Measurements from ENCODE around the gene CCNJL.
"Not testable (repeated sequence)": the region's sequence is repeated elsewhere in the genome, so short reads cannot be mapped to it uniquely, and the experiment has no call there.

Gene CCNJL

GRCh38 chr5:160334716-160335115 lies 22.4 kb upstream of the CCNJL start:
- not testable (repeated sequence) for H3K4me1 ChIP-seq (ENCODE audit: control insufficient read depth in 2 of 2, insufficient read depth in 2 of 2, low read length in 2 of 2); H3K9me3 ChIP-seq (ENCODE audit: control insufficient read depth in 2 of 2, low read length in 2 of 2); H3K27me3 ChIP-seq (ENCODE audit: control insufficient read depth in 2 of 2, insufficient read depth in 2 of 2, low read length in 2 of 2); H3K27ac ChIP-seq (ENCODE audit: low read depth in 2 of 2, low read length in 2 of 2); H3K4me3 ChIP-seq (ENCODE audit: low read length in 2 of 2); H3K36me3 ChIP-seq (ENCODE audit: control insufficient read depth in 2 of 2, insufficient read depth in 2 of 2, low read length in 2 of 2); H3K9ac ChIP-seq (ENCODE audit: low read depth in 1 of 2, low read length in 2 of 2)

DNA sequence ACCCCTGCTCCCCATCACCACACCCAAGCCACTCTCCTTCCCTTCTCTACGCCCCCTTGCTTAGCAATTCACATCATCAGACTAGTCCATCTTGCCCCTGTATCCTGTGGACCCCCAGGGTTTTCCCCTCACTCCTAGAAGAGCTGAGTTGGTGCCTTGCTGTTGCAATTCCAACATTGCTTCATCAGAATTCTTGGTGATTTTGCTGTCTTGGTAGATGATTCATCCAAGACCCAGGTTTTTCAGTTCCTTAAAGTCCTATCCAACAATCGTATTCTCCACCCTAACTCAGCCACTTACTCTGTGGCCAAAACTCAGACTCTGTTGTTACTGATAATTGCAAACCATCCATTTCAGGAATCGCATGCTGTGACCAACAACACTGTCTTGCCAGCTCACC lies 21.4 kb upstream of the CCNJL start:
- no peak overlapping the region for H3K27ac ChIP-seq (ENCODE audit: low read depth in 2 of 2, low read length in 2 of 2)
- H3K27me3 ChIP-seq (ENCODE audit: control insufficient read depth in 2 of 2, insufficient read depth in 2 of 2, low read length in 2 of 2): no peaks in the 10 kb centered on the region
- H3K4me1 ChIP-seq (ENCODE audit: control insufficient read depth in 2 of 2, insufficient read depth in 2 of 2, low read length in 2 of 2): no peaks in the 10 kb centered on the region
- H3K36me3 ChIP-seq (ENCODE audit: control insufficient read depth in 2 of 2, insufficient read depth in 2 of 2, low read length in 2 of 2): no peaks in the 10 kb centered on the region
- no peak overlapping the region for H3K9ac ChIP-seq (ENCODE audit: low read depth in 1 of 2, low read length in 2 of 2)
- no peaks in the 10 kb centered on the region for H3K9me3 ChIP-seq (ENCODE audit: control insufficient read depth in 2 of 2, low read length in 2 of 2)
- no peak overlapping the region for H3K4me3 ChIP-seq (ENCODE audit: low read length in 2 of 2)

DNA sequence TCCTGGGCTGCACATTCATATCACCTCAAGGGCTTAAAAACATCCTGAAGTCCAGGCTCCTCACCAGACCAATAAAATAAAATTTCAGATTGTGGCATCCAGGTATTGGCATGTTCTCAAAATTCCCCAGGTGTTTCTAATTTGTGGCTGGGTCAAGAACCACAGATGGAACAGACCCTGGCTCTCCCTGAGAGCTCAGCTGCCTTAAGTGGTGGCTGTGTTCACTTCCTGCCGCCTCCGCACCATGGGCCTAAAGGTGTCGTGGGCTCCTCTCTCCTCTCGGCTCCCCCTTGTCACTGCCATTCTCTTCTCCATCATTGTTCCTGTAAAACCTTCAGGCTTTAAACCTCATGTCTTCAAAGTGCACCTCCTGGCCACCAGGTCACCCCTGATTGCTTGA lies 17.8 kb upstream of the CCNJL start:
- no peaks in the 10 kb centered on the region for H3K36me3 ChIP-seq (ENCODE audit: control insufficient read depth in 2 of 2, insufficient read depth in 2 of 2, low read length in 2 of 2)
- no peak overlapping the region for H3K27ac ChIP-seq (ENCODE audit: low read depth in 2 of 2, low read length in 2 of 2)
- peaks cover 5 to 17% of the 10 kb centered on the region in 2 donors for H3K4me1 ChIP-seq (ENCODE audit: control insufficient read depth in 2 of 2, insufficient read depth in 2 of 2, low read length in 2 of 2)
- no peaks in the 10 kb centered on the region for H3K9me3 ChIP-seq (ENCODE audit: control insufficient read depth in 2 of 2, low read length in 2 of 2)
- no peak overlapping the region for H3K9ac ChIP-seq (ENCODE audit: low read depth in 1 of 2, low read length in 2 of 2)
- H3K27me3 ChIP-seq (ENCODE audit: control insufficient read depth in 2 of 2, insufficient read depth in 2 of 2, low read length in 2 of 2): no peaks in the 10 kb centered on the region
- no peak overlapping the region for H3K4me3 ChIP-seq (ENCODE audit: low read length in 2 of 2)

DNA sequence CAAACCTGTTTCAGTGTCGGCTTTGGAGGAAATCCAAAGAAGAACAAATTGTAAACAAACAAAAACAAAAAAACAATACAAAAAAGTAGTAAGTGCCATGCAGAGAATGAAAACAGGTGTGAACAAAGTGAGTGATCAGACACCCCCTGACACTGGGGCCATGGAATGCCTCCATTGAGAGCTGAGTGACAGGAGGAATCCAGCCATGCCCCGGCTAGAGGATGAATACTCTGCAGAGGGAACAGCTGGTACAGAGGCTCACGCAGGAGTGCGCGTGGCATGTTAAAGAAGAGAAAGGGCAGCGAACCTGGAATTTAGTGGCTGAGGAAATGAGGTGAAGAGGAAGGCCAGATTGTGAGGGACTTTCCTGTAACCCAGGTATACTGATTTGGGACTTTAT lies 15.5 kb upstream of the CCNJL start:
- H3K4me3 ChIP-seq (ENCODE audit: low read length in 2 of 2): no peak overlapping the region
- no peak overlapping the region for H3K9ac ChIP-seq (ENCODE audit: low read depth in 1 of 2, low read length in 2 of 2)
- H3K27me3 ChIP-seq (ENCODE audit: control insufficient read depth in 2 of 2, insufficient read depth in 2 of 2, low read length in 2 of 2): no peaks in the 10 kb centered on the region
- H3K4me1 ChIP-seq (ENCODE audit: control insufficient read depth in 2 of 2, insufficient read depth in 2 of 2, low read length in 2 of 2): peaks cover 5 to 17% of the 10 kb centered on the region in 2 donors
- no peaks in the 10 kb centered on the region for H3K36me3 ChIP-seq (ENCODE audit: control insufficient read depth in 2 of 2, insufficient read depth in 2 of 2, low read length in 2 of 2)
- no peak overlapping the region for H3K27ac ChIP-seq (ENCODE audit: low read depth in 2 of 2, low read length in 2 of 2)
- no peaks in the 10 kb centered on the region for H3K9me3 ChIP-seq (ENCODE audit: control insufficient read depth in 2 of 2, low read length in 2 of 2)

GRCh38 chr5:160326981-160327380 lies 14.6 kb upstream of the CCNJL start:
- Histone ChIP-seq H3K27ac (ENCODE audit: low read depth in 2 of 2, low read length in 2 of 2) (peak overlapping the region; percentile 6 to 50), H3K4me1 (ENCODE audit: control insufficient read depth in 2 of 2, insufficient read depth in 2 of 2, low read length in 2 of 2) (peaks cover 5 to 17% of the 10 kb centered on the region in 2 donors), H3K36me3 (ENCODE audit: control insufficient read depth in 2 of 2, insufficient read depth in 2 of 2, low read length in 2 of 2) (no peaks in the 10 kb centered on the region), H3K27me3 (ENCODE audit: control insufficient read depth in 2 of 2, insufficient read depth in 2 of 2, low read length in 2 of 2) (no peaks in the 10 kb centered on the region), H3K9me3 (ENCODE audit: control insufficient read depth in 2 of 2, low read length in 2 of 2) (no peaks in the 10 kb centered on the region), H3K4me3 (ENCODE audit: low read length in 2 of 2) (no peak overlapping the region), H3K9ac (ENCODE audit: low read depth in 1 of 2, low read length in 2 of 2) (no peak overlapping the region)

DNA sequence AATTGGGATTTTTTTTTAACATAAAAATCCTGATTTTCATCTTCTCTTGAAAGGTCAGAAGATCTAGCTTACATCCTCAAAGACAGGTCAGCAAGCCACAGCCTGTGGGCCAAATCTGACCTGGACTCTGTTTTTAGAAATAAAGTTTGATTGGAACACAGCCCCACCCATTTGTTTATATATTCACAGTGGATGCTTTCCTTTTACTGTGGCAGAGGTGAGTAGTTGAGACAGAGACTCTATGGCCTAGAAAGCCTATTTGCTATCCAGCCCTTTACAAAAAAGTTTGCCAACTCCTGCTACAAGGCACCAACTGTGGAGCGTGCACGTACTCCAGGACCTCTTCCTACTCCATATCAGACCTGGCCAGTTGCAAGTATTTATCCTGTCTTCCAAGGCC lies 13.4 kb upstream of the CCNJL start:
- no peak overlapping the region for H3K4me3 ChIP-seq (ENCODE audit: low read length in 2 of 2)
- no peaks in the 10 kb centered on the region for H3K27me3 ChIP-seq (ENCODE audit: control insufficient read depth in 2 of 2, insufficient read depth in 2 of 2, low read length in 2 of 2)
- no peak overlapping the region for H3K27ac ChIP-seq (ENCODE audit: low read depth in 2 of 2, low read length in 2 of 2)
- no peaks in the 10 kb centered on the region for H3K36me3 ChIP-seq (ENCODE audit: control insufficient read depth in 2 of 2, insufficient read depth in 2 of 2, low read length in 2 of 2)
- H3K9me3 ChIP-seq (ENCODE audit: control insufficient read depth in 2 of 2, low read length in 2 of 2): no peaks in the 10 kb centered on the region
- no peak overlapping the region for H3K9ac ChIP-seq (ENCODE audit: low read depth in 1 of 2, low read length in 2 of 2)
- H3K4me1 ChIP-seq (ENCODE audit: control insufficient read depth in 2 of 2, insufficient read depth in 2 of 2, low read length in 2 of 2): peaks cover 5 to 17% of the 10 kb centered on the region in 2 donors

DNA sequence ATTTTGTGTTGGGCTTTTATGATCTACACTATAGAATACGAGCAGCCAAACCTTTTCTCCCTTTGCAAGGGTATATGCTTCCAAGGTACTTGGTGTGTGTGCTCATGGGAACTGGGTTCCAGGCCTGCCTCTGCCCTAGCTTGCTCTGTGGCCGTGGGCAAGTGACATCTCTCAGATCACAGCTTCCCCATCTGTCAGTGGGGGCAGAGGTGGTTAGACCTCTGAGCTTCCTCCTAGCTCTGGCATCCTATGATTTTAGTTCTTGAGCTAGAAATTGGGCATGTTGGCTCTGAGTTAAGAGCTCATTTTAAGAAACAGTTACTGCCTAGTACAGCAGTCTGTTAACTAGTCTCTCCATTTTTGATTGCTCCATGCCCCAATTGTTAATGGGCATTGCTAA lies 12.5 kb upstream of the CCNJL start:
- Histone ChIP-seq H3K36me3 (ENCODE audit: control insufficient read depth in 2 of 2, insufficient read depth in 2 of 2, low read length in 2 of 2) (no peaks in the 10 kb centered on the region), H3K27me3 (ENCODE audit: control insufficient read depth in 2 of 2, insufficient read depth in 2 of 2, low read length in 2 of 2) (no peaks in the 10 kb centered on the region), H3K4me3 (ENCODE audit: low read length in 2 of 2) (no peak overlapping the region), H3K9ac (ENCODE audit: low read depth in 1 of 2, low read length in 2 of 2) (no peak overlapping the region), H3K27ac (ENCODE audit: low read depth in 2 of 2, low read length in 2 of 2) (no peak overlapping the region), H3K9me3 (ENCODE audit: control insufficient read depth in 2 of 2, low read length in 2 of 2) (no peaks in the 10 kb centered on the region), H3K4me1 (ENCODE audit: control insufficient read depth in 2 of 2, insufficient read depth in 2 of 2, low read length in 2 of 2) (peaks cover 5 to 17% of the 10 kb centered on the region in 2 donors)

DNA sequence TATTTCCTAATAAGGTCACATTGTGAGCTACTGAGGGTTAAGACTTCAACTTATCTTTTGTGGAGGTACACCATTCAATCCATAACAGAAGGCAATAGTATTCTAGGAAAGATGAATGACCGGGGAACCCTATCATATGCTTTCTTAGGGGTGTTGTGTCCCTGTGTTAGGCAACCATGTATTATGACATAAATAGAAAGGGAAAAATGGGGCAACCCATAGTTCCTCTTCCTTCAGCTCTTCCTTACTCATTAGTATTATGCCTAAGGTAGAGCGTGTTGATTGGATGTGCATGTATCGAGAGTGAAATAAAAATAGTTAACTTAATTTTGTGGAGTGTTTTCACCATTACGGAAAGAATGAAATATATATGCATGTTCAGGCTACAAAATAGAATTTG lies 6.0 kb upstream of the CCNJL start:
- Histone ChIP-seq H3K36me3 (ENCODE audit: control insufficient read depth in 2 of 2, insufficient read depth in 2 of 2, low read length in 2 of 2) (no peaks in the 10 kb centered on the region), H3K4me1 (ENCODE audit: control insufficient read depth in 2 of 2, insufficient read depth in 2 of 2, low read length in 2 of 2) (peaks cover 0 to 12% of the 10 kb centered on the region in 2 donors)

DNA sequence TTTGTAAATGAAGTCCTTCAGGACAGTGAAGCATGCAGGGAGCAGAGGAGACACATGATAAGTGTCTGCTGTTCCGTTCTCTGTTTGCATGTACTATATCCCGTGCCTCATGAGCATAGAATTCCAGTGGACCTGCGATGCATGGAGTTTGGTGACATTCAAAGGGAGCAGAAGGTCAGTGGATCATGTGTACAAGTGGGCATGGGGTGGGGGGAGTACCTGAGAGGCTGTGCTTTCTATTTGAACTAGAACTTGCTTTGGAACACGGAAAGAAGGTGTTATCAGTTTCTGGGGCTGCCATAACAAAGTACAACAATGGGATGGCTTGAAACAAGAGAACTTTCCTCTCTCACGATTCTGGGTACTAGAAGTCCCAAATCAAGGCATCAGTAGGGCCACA lies 5.1 kb upstream of the CCNJL start:
- Histone ChIP-seq H3K36me3 (ENCODE audit: control insufficient read depth in 2 of 2, insufficient read depth in 2 of 2, low read length in 2 of 2) (no peaks in the 10 kb centered on the region), H3K4me1 (ENCODE audit: control insufficient read depth in 2 of 2, insufficient read depth in 2 of 2, low read length in 2 of 2) (peaks cover 0 to 12% of the 10 kb centered on the region in 2 donors), H3K27ac (ENCODE audit: low read depth in 2 of 2, low read length in 2 of 2) (no peak overlapping the region), H3K4me3 (ENCODE audit: low read length in 2 of 2) (no peak overlapping the region), H3K27me3 (ENCODE audit: control insufficient read depth in 2 of 2, insufficient read depth in 2 of 2, low read length in 2 of 2) (no peaks in the 10 kb centered on the region), H3K9ac (ENCODE audit: low read depth in 1 of 2, low read length in 2 of 2) (no peak overlapping the region), H3K9me3 (ENCODE audit: control insufficient read depth in 2 of 2, low read length in 2 of 2) (no peaks in the 10 kb centered on the region)

More for the DNA sequence above, 6.0 kb upstream of the CCNJL start:
- H3K4me3 ChIP-seq (ENCODE audit: low read length in 2 of 2): no peak overlapping the region
- no peaks in the 10 kb centered on the region for H3K9me3 ChIP-seq (ENCODE audit: control insufficient read depth in 2 of 2, low read length in 2 of 2)
- no peak overlapping the region for H3K9ac ChIP-seq (ENCODE audit: low read depth in 1 of 2, low read length in 2 of 2)
- no peak overlapping the region for H3K27ac ChIP-seq (ENCODE audit: low read depth in 2 of 2, low read length in 2 of 2)
- no peaks in the 10 kb centered on the region for H3K27me3 ChIP-seq (ENCODE audit: control insufficient read depth in 2 of 2, insufficient read depth in 2 of 2, low read length in 2 of 2)

- no peak overlapping the region for H3K27ac ChIP-seq (ENCODE audit: low read depth in 2 of 2, low read length in 2 of 2)
- no peaks in the 10 kb centered on the region for H3K9me3 ChIP-seq (ENCODE audit: control insufficient read depth in 2 of 2, low read length in 2 of 2)
- no peak overlapping the region for H3K9ac ChIP-seq (ENCODE audit: low read depth in 1 of 2, low read length in 2 of 2)
- H3K36me3 ChIP-seq (ENCODE audit: control insufficient read depth in 2 of 2, insufficient read depth in 2 of 2, low read length in 2 of 2): no peaks in the 10 kb centered on the region
- H3K4me1 ChIP-seq (ENCODE audit: control insufficient read depth in 2 of 2, insufficient read depth in 2 of 2, low read length in 2 of 2): peaks cover 7 to 19% of the 10 kb centered on the region in 2 donors
- H3K27me3 ChIP-seq (ENCODE audit: control insufficient read depth in 2 of 2, insufficient read depth in 2 of 2, low read length in 2 of 2): no peaks in the 10 kb centered on the region
- no peak overlapping the region for H3K4me3 ChIP-seq (ENCODE audit: low read length in 2 of 2)
Measured at GRCh38 chr5:160315968-160316367, 3.6 kb upstream of the CCNJL start.

All from mucosa of rectum (tissue), 2 donors.